ENCODE results near the gene KCTD2.
"Not testable (repeated sequence)": the region's sequence is repeated elsewhere in the genome, so short reads cannot be mapped to it uniquely, and the experiment has no call there.

KCTD2 gene

GRCh38 chr17:75020331-75021110 lies 26.5 kb upstream of the KCTD2 start:
- DNase-seq: no peak

DNA sequence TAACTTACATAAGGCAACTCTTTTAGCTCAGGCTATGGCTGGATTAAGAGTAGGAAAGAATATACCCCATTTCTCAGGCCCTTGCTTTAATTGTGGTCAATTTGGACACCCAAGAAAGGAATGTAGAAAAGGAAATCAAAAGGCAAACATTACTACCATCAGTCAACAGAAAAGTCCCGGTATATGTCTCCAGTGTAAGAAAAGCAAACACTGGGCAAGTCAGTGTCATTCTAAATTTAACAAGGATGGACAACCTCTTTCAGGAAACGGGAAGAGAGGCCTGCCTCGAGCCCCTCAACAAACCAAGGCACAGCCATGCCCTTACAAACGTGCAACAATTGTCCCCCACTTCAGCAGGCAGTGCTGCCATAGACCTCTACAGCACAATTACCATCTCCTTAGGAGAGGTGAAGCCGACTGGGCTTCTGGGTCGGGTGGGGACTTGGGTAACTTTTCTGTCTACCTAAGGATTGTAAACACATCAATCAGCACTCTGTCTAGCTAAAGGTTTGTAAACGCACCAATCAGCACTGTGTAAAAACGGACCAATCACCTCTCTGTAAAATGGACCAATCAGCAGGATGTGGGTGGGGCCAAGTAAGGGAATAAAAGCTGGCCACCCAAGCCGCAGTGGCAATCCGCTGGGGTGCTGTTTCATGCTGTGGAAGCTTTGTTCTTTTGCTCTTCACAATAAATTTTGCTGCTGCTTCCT lies 22.2 kb upstream of the KCTD2 start:
- DNase-seq: peak; percentile 56

GRCh38 chr17:75025398-75025734 lies 21.7 kb upstream of the KCTD2 start:
- not testable (repeated sequence) for DNase-seq

GRCh38 chr17:75026650-75027049 lies 20.4 kb upstream of the KCTD2 start:
- DNase-seq: not testable (repeated sequence)

DNA sequence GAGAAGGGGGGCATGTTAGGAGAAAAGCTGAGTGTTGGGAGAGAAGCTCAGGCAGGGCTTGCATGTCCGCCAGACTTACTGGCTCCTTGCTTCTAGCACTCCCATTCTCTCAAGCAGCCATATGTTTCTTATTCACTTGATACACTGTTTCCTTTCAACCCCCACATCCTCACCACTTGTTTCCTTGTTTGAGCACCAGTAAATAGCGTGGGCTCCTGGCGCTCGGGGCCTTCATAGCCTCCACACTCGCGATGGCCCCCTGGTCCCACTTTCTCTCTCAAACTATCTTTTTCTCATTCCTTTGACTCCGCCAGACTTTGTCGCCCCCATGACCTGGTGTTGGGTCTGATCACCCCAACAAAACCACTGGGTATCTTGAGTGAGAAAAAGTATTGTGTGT lies 16.9 kb upstream of the KCTD2 start:
- DNase-seq: no peak

DNA sequence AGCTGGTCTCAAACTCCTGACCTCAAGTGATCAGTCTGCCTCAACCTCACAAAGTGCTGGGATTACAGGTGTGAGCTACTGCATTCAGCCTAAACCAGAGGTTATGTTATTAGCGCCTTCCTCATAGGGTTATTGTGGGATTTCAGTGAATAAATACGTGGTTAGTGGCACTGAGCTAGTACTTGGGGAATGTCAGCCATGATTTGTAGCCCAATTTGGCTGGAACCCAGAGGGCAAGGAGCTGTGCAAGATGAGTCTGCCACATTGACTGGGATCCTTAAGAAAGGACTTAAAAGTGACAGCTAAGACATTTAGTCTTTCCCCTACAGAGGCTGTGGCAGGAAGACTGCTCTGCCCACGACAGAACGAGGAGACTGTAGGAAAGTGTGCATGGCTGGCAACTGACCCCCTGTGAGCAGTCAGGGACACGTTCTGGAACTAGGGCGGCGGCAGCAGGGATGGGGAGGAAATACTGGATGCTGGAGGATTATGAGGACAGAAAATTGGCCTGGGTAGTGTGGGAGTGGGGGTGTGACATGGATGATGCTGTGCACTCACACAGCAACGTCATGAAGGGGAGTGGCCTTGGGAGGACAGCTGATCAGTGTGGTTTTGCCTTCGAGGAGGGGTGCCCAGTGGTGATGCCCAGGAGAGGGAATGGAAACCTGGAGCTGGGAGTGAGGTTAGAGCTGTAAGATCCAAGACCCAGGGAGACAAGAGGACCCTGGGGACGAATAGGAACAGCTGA lies 14.9 kb upstream of the KCTD2 start:
- DNase-seq: peak; percentile 61

GRCh38 chr17:75032720-75033280 lies 14.2 kb upstream of the KCTD2 start:
- no peak for DNase-seq

DNA sequence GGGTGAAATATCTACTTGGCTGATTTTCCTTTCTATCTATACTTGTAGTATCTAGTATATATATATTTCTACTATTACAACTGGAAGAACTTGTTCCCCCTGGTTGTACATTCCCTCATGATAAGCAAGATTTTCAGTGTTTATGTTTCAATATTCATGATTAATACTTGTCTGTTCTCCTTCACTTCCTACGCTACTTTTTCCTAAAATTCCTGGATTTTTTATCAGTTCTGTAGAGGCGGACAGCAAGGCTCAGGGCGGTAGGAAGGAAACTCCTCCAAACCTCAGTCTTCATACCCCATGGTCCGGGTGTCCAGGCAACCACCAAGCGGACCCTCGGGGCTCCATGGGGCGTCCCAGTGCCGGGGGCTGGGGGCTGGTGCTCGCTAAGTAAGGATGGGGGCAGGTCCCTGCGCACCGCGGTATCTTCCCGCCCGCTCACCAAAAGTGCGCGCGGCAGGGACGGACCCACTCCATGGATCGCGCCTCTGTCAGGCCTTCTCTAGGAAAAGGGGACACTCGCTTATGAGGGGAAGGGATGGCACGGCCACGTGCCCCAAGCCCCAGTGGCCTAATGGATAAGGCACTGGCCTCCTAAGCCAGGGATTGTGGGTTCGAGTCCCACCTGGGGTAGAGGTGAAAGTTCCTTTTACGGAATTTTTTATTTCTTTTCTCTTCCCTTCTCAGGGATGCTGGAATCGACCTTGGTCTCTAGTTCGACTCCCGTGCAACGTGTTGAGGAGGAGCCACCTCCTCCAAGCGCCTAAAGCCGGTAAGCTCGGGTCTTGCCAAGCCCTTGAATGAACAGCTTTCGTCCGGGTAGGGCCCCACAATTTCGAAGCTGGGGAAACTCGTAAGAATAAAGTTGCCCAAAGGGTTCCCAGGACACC lies 13.4 kb upstream of the KCTD2 start:
- DNase-seq: peak; percentile 95

DNA sequence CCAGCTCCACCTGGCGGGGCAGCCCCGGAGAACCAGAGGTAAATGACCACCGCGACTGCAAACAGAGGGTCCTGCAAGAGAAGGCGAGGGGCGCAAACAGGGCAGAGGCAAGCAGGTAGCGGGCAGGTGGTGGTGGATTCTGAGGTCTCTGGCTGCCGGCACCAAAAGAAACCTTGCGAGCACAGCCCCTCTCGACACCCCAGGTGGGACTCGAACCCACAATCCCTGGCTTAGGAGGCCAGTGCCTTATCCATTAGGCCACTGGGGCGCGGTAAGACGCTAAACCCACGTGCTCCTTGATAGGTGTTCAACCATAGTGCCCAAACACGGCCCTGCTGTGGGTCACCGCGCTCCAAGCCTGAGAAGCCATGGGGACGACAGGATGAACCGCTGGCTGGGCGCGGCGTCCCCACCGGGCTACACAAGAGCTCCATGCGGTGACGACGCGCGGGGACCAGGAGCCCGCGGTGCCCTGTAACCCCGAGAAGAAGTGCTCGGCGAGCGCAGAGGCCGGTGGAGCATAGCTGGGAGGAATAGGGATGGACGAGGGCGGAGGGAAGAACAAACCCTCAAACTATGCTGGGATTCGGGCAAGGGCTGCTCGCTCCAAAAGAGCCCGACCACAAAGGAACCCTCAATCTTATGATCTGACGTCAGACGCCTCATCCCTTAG lies 12.7 kb upstream of the KCTD2 start:
- DNase-seq: peak; percentile 95

DNA sequence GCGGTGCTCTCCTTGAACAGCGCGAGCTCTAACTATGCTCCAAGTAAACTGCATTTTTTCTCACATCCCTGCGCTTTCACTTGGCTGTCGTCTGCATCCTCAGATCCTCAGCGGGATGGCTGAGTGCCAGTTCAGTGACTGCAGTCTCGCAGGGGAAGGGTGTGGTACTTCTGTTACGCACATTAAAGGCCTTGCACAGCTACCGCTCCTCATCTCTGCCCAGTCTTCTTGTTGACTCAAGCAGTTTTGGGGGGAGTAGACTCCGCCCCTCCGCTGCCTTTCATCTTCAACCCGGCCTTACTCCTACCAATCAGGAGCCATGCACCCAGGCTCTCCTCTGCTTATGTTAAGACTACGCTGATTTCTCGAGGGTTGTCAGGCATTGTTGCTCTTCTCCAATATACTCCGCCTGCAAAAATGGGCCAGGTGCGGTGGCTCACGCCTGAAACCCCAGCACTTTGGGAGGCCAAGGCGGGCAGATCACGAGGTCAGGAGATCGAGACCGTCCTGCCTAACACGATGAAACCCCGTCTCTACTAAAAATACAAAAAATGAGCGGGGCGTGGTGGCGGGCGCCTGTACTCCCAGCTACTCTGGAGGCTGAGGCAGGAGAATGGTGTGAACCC lies 10.3 kb upstream of the KCTD2 start:
- DNase-seq: peak; percentile 84

- no peak for DNase-seq
Observed at GRCh38 chr17:75039238-75039637, 7.8 kb upstream of the KCTD2 start.

DNA sequence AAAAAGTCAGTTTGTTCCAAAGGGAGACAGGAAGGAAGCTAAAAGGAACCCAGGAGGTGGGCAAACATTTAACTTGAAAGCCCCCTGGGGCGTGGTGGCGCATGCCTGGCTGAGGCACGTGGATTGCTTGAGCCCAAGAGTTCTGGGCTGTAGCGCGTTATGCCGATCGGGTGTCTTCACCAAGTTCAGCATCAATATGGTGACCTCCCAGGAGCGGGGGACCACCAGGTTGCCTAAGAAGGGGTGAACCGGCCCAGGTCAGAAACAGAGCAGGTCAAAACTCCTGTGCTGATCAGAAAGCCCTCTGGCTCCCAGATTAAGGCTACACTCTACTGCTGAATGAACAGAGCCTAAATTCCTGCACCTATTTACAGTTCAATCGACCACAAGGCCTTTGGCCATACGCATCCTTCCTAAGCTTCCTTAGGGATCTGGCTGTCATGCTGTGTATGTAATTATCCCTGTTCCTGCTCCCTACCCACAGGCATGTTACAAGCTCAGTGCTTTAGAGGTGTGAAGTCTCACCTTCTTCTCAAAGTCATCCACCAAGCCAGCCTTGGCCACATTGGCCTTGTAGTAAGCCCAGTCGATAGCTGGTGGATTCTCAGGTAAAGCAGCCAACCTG lies 5.3 kb upstream of the KCTD2 start:
- DNase-seq: no peak

GRCh38 chr17:75043789-75044188 lies 3.2 kb upstream of the KCTD2 start:
- not testable (repeated sequence) for DNase-seq

DNA sequence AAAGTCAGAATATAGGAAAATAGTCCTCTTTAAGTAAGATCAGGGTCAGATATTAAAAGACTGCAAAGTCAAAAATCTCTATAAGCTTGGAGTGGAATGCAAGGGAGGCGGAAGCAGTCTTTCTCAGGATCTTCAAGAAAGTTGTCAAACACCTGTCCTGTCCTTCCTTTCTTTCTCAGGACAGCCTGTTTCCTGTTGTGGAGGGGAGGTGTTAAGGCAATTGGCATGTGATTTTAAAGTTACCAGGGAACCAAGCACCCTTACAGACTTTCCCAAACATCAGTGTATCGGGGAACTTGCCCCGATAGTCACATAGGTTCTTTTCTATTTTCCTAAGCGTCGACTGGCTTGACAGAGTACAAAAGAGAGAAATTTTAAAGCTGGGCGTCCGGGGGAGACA lies 2.3 kb upstream of the KCTD2 start:
- no peak for DNase-seq

- DNase-seq: not testable (repeated sequence)
Observed at GRCh38 chr17:75045946-75046406, 1.0 kb upstream of the KCTD2 start.

- peak; percentile 20 for DNase-seq
Observed at GRCh38 chr17:75047398-75048098, 523 bp downstream of the KCTD2 start.

DNA sequence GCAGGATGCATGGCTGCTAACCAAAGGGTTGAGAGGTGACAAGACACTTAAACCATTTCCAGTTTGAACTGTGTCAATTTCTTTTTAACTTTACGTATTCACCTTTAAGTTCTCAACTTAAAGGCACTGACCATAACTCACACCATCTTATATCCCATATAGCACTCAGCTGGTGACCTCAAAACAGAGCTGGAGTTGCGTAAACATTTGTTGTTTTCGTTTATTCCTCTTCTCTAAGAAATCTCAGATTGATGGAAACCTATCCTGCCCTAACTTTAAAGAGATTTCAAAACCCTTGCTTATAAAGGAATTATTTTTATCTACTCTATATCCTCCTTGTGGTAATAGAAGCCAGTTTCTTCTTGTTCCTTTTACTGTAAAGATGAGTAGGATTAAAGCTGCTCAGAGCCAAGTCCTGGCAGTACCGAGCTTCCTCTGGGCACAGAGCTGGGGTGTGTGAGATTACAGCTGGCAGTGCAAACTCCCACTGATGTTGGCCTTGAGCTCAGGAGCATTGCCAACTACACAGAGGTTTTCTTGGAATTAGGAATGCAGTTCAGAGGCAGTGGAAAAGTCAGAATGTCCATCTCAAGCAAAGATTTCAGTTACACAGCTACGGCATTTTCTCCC lies 1.3 kb downstream of the KCTD2 start:
- no peak for DNase-seq

GRCh38 chr17:75049057-75049456 lies 2.0 kb downstream of the KCTD2 start:
- DNase-seq: no peak

DNA sequence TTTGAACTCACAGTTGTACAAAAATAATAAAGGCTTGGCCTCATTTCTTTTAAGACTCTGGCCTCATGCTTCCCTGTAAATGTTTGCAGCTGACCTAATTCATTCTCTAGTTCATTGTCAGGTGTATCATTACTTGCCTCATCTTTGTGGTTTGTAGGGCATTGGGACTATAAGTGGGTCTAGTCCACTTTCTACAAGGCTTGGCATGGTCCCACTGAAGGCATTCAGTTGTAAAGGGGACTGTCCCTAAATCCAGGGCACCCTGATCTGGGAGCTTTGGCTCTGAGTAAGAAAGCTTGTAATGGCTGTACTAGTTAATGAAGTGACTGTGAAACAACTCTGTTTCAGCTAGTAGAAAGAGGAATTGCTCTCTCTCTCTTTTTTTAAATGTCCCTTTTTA lies 2.7 kb downstream of the KCTD2 start:
- DNase-seq: peak; percentile 14

GRCh38 chr17:75051941-75052340 lies 4.9 kb downstream of the KCTD2 start:
- no peak for DNase-seq

Data from stimulated activated CD4-positive, alpha-beta T cell treated with anti-CD3 and anti-CD28 coated beads, Interleukin-1b, Interleukin-23, amount 100 ng/mL, for 48 hours (primary cell).